Measurements from ENCODE around the gene HS3ST5.
"Not testable (repeated sequence)": the region's sequence is repeated elsewhere in the genome, so short reads cannot be mapped to it uniquely, and the experiment has no call there.

HS3ST5 gene

GRCh38 chr6:114272582-114272981, 70.2 kb downstream of the HS3ST5 start:
- no peak for DNase-seq

GRCh38 chr6:114271405-114271804, 71.4 kb downstream of the HS3ST5 start:
- no peak for DNase-seq

- no peak for DNase-seq
Observed at GRCh38 chr6:114267897-114268296, 74.9 kb downstream of the HS3ST5 start.

- DNase-seq, result no peak
Observed at GRCh38 chr6:114260810-114261209, 82.0 kb downstream of the HS3ST5 start.

GRCh38 chr6:114258376-114258775, 84.4 kb downstream of the HS3ST5 start:
- DNase-seq, result no peak

- no peak for DNase-seq
Observed at GRCh38 chr6:114253431-114253830, 89.4 kb downstream of the HS3ST5 start.

- no peak for DNase-seq
Observed at GRCh38 chr6:114249522-114249921, 93.3 kb downstream of the HS3ST5 start.

- no peak for DNase-seq
Observed at GRCh38 chr6:114247101-114247500, 95.7 kb downstream of the HS3ST5 start.

- no peak for DNase-seq
Observed at GRCh38 chr6:114240796-114241195, 102.0 kb downstream of the HS3ST5 start.

GRCh38 chr6:114228675-114229074, 114.1 kb downstream of the HS3ST5 start:
- DNase-seq, result no peak

- no peak for DNase-seq
Observed at GRCh38 chr6:114227944-114228468, 114.8 kb downstream of the HS3ST5 start.

- no peak for DNase-seq
Observed at GRCh38 chr6:114220241-114220640, 122.6 kb downstream of the HS3ST5 start.

- no peak for DNase-seq
Observed at GRCh38 chr6:114218437-114219340, 124.1 kb downstream of the HS3ST5 start.

GRCh38 chr6:114217996-114218395, 124.8 kb downstream of the HS3ST5 start:
- DNase-seq, result not testable (repeated sequence)

- DNase-seq, result no peak
Observed at GRCh38 chr6:114216789-114217467, 125.9 kb downstream of the HS3ST5 start.

- DNase-seq, result no peak
Observed at GRCh38 chr6:114210467-114210866, 132.4 kb downstream of the HS3ST5 start.

GRCh38 chr6:114203460-114203859, 139.4 kb downstream of the HS3ST5 start:
- DNase-seq, result no peak

- no peak for DNase-seq
Observed at GRCh38 chr6:114202389-114202788, 140.4 kb downstream of the HS3ST5 start.

- no peak for DNase-seq
Observed at GRCh38 chr6:114200891-114201290, 141.9 kb downstream of the HS3ST5 start.

GRCh38 chr6:114195631-114196403, 147.0 kb downstream of the HS3ST5 start:
- DNase-seq, result no peak

- DNase-seq, result no peak
Observed at GRCh38 chr6:114195027-114195365, 147.8 kb downstream of the HS3ST5 start.

- no peak for DNase-seq
Observed at GRCh38 chr6:114194362-114195026, 148.3 kb downstream of the HS3ST5 start.

- no peak for DNase-seq
Observed at GRCh38 chr6:114187563-114187962, 155.3 kb downstream of the HS3ST5 start.

All from central memory CD4-positive, alpha-beta T cell (primary cell).